ENCODE results near the gene TAS2R19.
A peak's percentile ranks its signal among the peaks of the same experiment; 100 is the strongest.

Gene TAS2R19

GRCh38 chr12:10986812-10987211 is 35.6 kb downstream of the TAS2R19 start, which contains the start of gene TAS2R50:
TSS of gene TAS2R50 (minus strand) at chr12:10986912. CDS start at chr12:10986860, 52 bp downstream.
- DNase-seq, result no peak

DNA sequence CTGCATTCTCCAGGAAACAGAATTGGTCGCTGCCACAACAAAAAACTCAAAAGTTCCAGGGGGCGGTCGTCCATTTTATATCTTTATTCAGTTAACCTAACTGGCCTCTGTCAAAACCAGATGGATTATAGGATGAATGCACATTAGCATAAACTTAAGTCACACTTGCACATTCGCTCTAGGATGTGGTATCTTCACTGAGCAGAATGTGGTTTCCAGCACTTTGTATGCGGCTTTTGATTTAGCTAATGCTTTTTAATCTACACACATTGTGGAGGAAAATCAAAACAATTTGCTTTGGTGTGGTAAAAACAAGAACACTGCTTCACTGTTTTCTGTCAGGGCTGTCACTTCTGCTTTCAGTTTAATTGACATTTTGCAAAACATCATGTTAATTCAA is 40.2 kb downstream of the TAS2R19 start:
- DNase-seq, result peak in 1 of 2 experiments; percentile 3

GRCh38 chr12:10974965-10975364 is 47.5 kb downstream of the TAS2R19 start:
- no peak for DNase-seq

Data from stimulated activated CD4-positive, alpha-beta T cell treated with anti-CD3 and anti-CD28 coated beads, Interleukin-4, amount 100 ng/mL, for 4 hours (primary cell).